ENCODE data around the gene PROX2. TPM values are rescaled to one million over a fixed set of nuclear protein-coding genes. Genes with fewer than 3 reads are reported as not detected.

PROX2 gene
- polyA plus RNA-seq, 1 donor (not counting 4 experiments of a cell fraction or from before 2014, with no cell fraction given), result not detected

DNA sequence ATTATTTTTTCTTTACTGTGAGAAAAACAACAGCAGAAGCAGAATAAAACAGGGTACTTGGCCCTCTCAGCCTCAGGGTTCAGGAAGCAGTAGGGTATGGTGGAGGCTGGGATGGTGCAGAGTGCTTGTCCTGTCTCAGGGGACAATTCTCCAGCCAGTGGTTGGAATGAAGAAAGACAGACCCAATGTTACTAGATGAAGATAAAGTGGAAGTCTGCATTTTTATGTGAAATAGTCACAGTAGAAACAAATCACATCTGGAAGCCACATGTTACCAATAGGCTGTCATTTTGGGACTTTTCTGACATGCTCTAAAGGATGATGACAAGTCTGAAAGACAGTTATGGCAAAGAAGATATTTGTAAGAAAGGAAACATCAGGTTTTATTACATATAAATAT, 32.3 kb downstream of the PROX2 start:
- no peak overlapping the region for H3K4me3 ChIP-seq (ENCODE audit: control insufficient read depth in 2 of 3, extremely low read depth in 1 of 3, insufficient read depth in 2 of 3, low read depth in 1 of 3, low read length in 3 of 3)
- H3K27me3 ChIP-seq (ENCODE audit: control insufficient read depth, extremely low read depth, insufficient read depth, low read length), result no peaks in the 10 kb centered on the region
- DNase-seq (ENCODE audit: low read depth, low spot score) (no peak), FAIRE-seq (no peak)
- dilution Hi-C loops (cut with MboI; ENCODE audit: extremely low pct_ligation_motif_present, low sequenced_read_pairs), result no loop called here
- TF ChIP-seq EZH2 (IDR thresholded peaks at IDR 0.05; ENCODE audit: low read length), result no peak
- TF ChIP-seq, protein P1, sequence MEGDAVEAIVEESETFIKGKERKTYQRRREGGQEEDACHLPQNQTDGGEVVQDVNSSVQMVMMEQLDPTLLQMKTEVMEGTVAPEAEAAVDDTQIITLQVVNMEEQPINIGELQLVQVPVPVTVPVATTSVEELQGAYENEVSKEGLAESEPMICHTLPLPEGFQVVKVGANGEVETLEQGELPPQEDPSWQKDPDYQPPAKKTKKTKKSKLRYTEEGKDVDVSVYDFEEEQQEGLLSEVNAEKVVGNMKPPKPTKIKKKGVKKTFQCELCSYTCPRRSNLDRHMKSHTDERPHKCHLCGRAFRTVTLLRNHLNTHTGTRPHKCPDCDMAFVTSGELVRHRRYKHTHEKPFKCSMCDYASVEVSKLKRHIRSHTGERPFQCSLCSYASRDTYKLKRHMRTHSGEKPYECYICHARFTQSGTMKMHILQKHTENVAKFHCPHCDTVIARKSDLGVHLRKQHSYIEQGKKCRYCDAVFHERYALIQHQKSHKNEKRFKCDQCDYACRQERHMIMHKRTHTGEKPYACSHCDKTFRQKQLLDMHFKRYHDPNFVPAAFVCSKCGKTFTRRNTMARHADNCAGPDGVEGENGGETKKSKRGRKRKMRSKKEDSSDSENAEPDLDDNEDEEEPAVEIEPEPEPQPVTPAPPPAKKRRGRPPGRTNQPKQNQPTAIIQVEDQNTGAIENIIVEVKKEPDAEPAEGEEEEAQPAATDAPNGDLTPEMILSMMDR (optimal IDR thresholded peaks at IDR 0.05 in 1 of 3, IDR thresholded peaks at IDR 0.05 in 1 of 3, conservative IDR thresholded peaks at IDR 0.05 in 1 of 3; ENCODE audit: extremely low read depth in 1 of 3, insufficient read depth in 2 of 3, low read length in 3 of 3), result no peak
- peaks cover 23% of the 10 kb centered on the region for H3K4me1 ChIP-seq (ENCODE audit: control insufficient read depth, extremely low read depth, insufficient read depth, low read length)
- no peaks in the 10 kb centered on the region for H3K9me3 ChIP-seq (ENCODE audit: control insufficient read depth, low read depth, low read length)
- H3K9ac ChIP-seq (ENCODE audit: control insufficient read depth, extremely low read depth, insufficient read depth, low read length), result no peak overlapping the region
- no peak overlapping the region for H3K4me2 ChIP-seq (ENCODE audit: control insufficient read depth, extremely low read depth, insufficient read depth, low read depth, low read length)
- H2AFZ ChIP-seq (ENCODE audit: control insufficient read depth, low read length), result no peak overlapping the region
- no peak overlapping the region for H3K27ac ChIP-seq (ENCODE audit: control insufficient read depth, insufficient read depth, low read length)
- H3K36me3 ChIP-seq (ENCODE audit: control insufficient read depth in 2 of 2, extremely low read depth in 1 of 2, insufficient read depth in 2 of 2, low read length in 2 of 2), result peaks cover 4 to 5% of the 10 kb centered on the region in 2 experiments
- H3K9me1 ChIP-seq (ENCODE audit: control insufficient read depth, extremely low read depth, insufficient read depth, low read length), result no peaks in the 10 kb centered on the region
- no peaks in the 10 kb centered on the region for H4K20me1 ChIP-seq (ENCODE audit: control insufficient read depth, extremely low read depth, insufficient read depth, low read length)
- no peaks in the 10 kb centered on the region for H3K79me2 ChIP-seq (ENCODE audit: control insufficient read depth, insufficient read depth, low read length)

DNA sequence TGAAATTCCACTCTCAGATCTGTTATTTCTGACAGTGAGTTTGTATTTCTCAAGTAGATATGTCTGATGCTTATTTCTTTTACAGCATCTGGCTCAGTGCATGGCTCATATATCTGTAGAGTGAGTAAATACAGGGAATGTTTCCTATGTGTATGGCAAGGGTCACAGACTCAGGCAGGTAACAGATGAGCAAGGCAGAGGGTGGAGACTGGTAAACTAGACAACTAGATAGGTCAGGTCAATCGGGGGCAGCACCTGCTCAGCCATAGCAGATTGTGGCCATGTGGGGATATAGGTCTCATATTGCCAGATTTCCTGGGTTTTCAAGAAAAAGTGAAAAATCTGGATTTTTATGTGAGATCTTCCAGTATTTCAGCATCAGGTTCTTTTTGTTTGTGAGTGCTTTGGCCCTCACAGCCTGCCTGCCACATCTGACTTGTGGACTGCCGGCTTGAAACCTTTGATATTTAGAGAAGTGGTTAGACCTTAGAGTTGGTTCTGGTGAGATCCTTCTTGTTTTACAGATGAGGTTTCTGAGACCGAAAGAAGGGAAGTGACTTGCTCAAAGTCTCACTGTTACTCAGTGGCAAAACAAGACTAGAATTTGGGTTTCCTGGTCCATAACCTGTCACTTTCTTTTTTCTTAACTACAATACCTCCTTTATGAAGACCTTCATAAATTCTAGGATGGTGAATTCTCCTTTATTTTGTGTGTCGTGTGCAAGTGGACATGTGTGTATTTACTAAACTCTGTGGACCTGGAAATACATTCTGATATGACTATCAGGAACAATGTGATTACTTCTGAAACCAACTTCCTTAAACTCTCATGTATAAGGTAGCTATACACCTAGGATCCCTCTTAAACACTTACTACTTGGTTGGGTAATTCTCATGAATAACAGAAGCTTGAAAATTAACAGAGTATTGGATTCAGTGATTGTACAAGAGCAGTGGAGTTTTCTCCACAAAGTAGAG, 34.4 kb downstream of the PROX2 start:
- Histone ChIP-seq H3K4me2 (ENCODE audit: control insufficient read depth, extremely low read depth, insufficient read depth, low read depth, low read length) (no peak overlapping the region), H3K9me1 (ENCODE audit: control insufficient read depth, extremely low read depth, insufficient read depth, low read length) (no peaks in the 10 kb centered on the region), H3K4me3 (ENCODE audit: control insufficient read depth in 2 of 3, extremely low read depth in 1 of 3, insufficient read depth in 2 of 3, low read depth in 1 of 3, low read length in 3 of 3) (no peak overlapping the region), H3K27me3 (ENCODE audit: control insufficient read depth, extremely low read depth, insufficient read depth, low read length) (no peaks in the 10 kb centered on the region), H3K4me1 (ENCODE audit: control insufficient read depth, extremely low read depth, insufficient read depth, low read length) (peaks cover 7% of the 10 kb centered on the region), H2AFZ (ENCODE audit: control insufficient read depth, low read length) (no peak overlapping the region), H3K79me2 (ENCODE audit: control insufficient read depth, insufficient read depth, low read length) (no peaks in the 10 kb centered on the region), H3K9ac (ENCODE audit: control insufficient read depth, extremely low read depth, insufficient read depth, low read length) (no peak overlapping the region), H3K9me3 (ENCODE audit: control insufficient read depth, low read depth, low read length) (no peaks in the 10 kb centered on the region), H3K27ac (ENCODE audit: control insufficient read depth, insufficient read depth, low read length) (no peak overlapping the region), H3K36me3 (ENCODE audit: control insufficient read depth in 2 of 2, extremely low read depth in 1 of 2, insufficient read depth in 2 of 2, low read length in 2 of 2) (peaks cover 5 to 10% of the 10 kb centered on the region in 2 experiments), H4K20me1 (ENCODE audit: control insufficient read depth, extremely low read depth, insufficient read depth, low read length) (no peaks in the 10 kb centered on the region)
- dilution Hi-C loops (cut with MboI; ENCODE audit: extremely low pct_ligation_motif_present, low sequenced_read_pairs), result no loop called here
- no peak for FAIRE-seq
- TF ChIP-seq, protein P1 (optimal IDR thresholded peaks at IDR 0.05 in 1 of 3, IDR thresholded peaks at IDR 0.05 in 1 of 3, conservative IDR thresholded peaks at IDR 0.05 in 1 of 3; ENCODE audit: extremely low read depth in 1 of 3, insufficient read depth in 2 of 3, low read length in 3 of 3), result no peak
- no peak for TF ChIP-seq EZH2 (IDR thresholded peaks at IDR 0.05; ENCODE audit: low read length)
- no peak for DNase-seq (ENCODE audit: low read depth, low spot score)
